Measurements from ENCODE around the gene KAZN. TPM values are rescaled to one million over a fixed set of nuclear protein-coding genes. Genes with fewer than 3 reads are reported as not detected.

Gene KAZN
- total RNA-seq, 1 experiment from 2014 or later: 6.9 TPM

DNA sequence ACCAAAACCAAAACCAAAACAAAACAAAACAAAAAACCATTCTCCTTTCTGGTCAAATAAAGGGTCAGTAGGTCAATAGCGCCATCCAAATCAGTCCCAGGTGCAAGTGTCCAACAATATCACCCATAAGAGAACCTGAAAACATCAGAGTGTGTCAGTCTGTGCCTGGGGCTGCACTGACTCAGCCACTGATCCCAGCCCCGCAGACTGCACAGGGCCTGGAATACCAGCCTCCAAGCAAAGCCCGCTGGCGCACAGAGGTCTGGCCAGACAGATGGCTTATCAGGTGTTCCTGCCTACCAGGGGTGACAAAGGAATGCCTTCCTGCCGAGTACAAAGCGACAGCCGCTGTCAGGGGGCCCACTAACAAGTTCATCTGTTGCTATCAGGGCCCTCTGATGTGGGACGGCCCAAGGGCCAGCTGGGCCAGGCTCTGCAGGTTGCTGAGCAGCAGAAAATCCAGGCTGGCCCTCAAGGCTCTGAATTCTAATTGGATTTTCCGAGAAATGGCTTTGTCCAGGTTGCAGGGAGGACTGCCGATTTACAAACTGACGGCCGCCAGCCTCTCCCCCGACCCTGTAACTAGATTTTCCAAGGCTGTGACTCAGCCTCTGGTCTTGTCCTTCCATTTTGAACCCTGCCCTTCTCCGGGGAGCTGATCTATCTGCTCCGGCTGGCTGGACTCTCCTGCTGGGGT lies 541.3 kb downstream of the KAZN start:
- Histone ChIP-seq H3K4me3 (ENCODE audit: insufficient read depth, low read depth, low read length) (no peak overlapping the region), H3K27me3 (ENCODE audit: control insufficient read depth, insufficient read depth, low read length) (no peaks in the 10 kb centered on the region; the same call in 1 of the 2 replicates), H3K36me3 (replicated peaks; ENCODE audit: control insufficient read depth, insufficient read depth, low read length) (no peaks in the 10 kb centered on the region)
- DNase-seq: peak; percentile 81

DNA sequence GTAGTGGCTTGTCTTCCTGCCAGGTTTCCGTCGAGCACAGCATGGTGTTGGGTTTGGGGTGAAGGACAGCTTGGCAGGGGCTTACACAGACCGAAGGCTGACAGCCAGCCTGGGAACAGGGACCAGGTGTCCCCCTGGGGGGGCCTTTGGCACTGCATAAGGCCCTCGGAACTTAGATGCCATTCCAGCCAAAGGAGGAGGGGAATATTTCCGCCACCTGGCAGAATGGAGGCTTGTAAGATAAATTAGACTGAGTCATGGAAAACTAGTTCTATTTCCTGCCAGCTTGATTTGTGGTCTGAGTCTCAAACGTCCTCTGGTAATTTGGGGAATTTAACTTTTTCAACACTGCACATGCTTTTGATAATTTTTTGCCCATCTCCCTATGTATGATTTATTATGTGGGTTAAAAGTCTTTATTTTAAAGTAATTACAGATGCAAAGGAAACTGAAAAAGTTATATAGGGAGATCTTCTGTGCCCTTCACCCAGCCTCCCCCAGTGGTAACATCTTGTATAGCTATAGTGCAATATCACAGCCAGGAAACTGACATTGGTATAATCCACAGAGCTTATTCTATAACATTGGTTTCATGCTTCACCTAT lies 543.6 kb downstream of the KAZN start:
- no peak overlapping the region for H3K4me3 ChIP-seq (ENCODE audit: insufficient read depth, low read depth, low read length)
- H3K36me3 ChIP-seq (replicated peaks; ENCODE audit: control insufficient read depth, insufficient read depth, low read length): no peaks in the 10 kb centered on the region
- DNase-seq: no peak
- H3K27me3 ChIP-seq (ENCODE audit: control insufficient read depth, insufficient read depth, low read length): no peaks in the 10 kb centered on the region; the same call in 1 of the 2 replicates

GRCh38 chr1:15145327-15145726 lies 546.8 kb downstream of the KAZN start:
- DNase-seq: no peak
- H3K36me3 ChIP-seq (replicated peaks; ENCODE audit: control insufficient read depth, insufficient read depth, low read length): no peaks in the 10 kb centered on the region
- peaks cover 3% of the 10 kb centered on the region; the same call in 1 of the 2 replicates for H3K27me3 ChIP-seq (ENCODE audit: control insufficient read depth, insufficient read depth, low read length)
- no peak overlapping the region for H3K4me3 ChIP-seq (ENCODE audit: insufficient read depth, low read depth, low read length)

- Histone ChIP-seq H3K36me3 (replicated peaks; ENCODE audit: control insufficient read depth, insufficient read depth, low read length) (no peaks in the 10 kb centered on the region), H3K27me3 (ENCODE audit: control insufficient read depth, insufficient read depth, low read length) (peaks cover 9% of the 10 kb centered on the region), H3K4me3 (ENCODE audit: insufficient read depth, low read depth, low read length) (no peak overlapping the region)
- DNase-seq: no peak
These were observed 547.7 kb downstream of the KAZN start for GRCh38 chr1:15146142-15146680.

DNA sequence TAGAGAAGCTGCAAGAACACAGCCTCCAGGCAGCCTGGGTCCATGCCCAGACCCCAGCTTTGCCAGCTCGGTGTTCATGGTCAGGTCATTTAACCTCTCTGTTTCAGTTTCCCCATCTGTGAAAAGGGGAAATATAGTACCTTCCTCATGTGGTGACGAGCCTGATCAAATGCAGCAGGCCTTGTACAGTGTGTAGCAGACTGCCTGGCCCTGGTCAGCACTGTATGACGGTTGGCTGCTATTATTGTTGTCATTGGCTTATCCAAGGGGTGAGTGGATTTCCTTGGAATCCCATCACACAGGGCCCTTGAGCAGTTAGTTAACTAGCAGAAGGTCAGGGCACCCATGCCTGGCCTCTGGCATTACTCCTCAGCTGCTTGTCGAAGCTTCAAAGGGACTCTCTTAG lies 548.5 kb downstream of the KAZN start:
- Histone ChIP-seq H3K36me3 (replicated peaks; ENCODE audit: control insufficient read depth, insufficient read depth, low read length) (no peaks in the 10 kb centered on the region), H3K4me3 (ENCODE audit: insufficient read depth, low read depth, low read length) (no peak overlapping the region), H3K27me3 (ENCODE audit: control insufficient read depth, insufficient read depth, low read length) (peaks cover 16% of the 10 kb centered on the region)
- DNase-seq: no peak

GRCh38 chr1:15148004-15148403 lies 549.5 kb downstream of the KAZN start:
- no peak overlapping the region for H3K4me3 ChIP-seq (ENCODE audit: insufficient read depth, low read depth, low read length)
- H3K27me3 ChIP-seq (ENCODE audit: control insufficient read depth, insufficient read depth, low read length): peaks cover 24% of the 10 kb centered on the region
- no peaks in the 10 kb centered on the region for H3K36me3 ChIP-seq (replicated peaks; ENCODE audit: control insufficient read depth, insufficient read depth, low read length)
- no peak for DNase-seq

- Histone ChIP-seq H3K36me3 (replicated peaks; ENCODE audit: control insufficient read depth, insufficient read depth, low read length) (no peaks in the 10 kb centered on the region), H3K27me3 (ENCODE audit: control insufficient read depth, insufficient read depth, low read length) (peaks cover 27% of the 10 kb centered on the region), H3K4me3 (ENCODE audit: insufficient read depth, low read depth, low read length) (no peak overlapping the region)
- DNase-seq: no peak
These were observed 550.0 kb downstream of the KAZN start for GRCh38 chr1:15148475-15148874.

DNA sequence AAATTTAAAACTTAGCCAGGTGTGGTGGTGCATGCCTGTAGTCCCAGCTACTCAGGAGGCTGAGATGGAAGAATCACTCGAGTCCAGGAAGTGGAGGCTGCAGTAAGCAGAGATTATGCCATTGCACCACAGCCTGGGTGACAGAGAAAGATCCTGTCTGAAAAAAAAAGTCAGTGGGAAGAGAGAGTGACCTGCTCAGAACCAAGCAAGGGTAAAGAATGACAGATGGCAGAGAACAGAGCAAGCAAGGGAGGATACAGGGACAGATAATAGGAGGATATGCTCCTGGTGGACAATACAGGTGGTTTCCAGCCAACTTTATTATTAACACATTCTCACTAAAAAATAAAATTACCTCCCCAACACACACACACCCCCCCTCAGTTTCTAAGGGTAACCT lies 550.5 kb downstream of the KAZN start:
- no peak overlapping the region for H3K4me3 ChIP-seq (ENCODE audit: insufficient read depth, low read depth, low read length)
- DNase-seq: no peak
- H3K27me3 ChIP-seq (ENCODE audit: control insufficient read depth, insufficient read depth, low read length): peaks cover 29% of the 10 kb centered on the region
- H3K36me3 ChIP-seq (replicated peaks; ENCODE audit: control insufficient read depth, insufficient read depth, low read length): no peaks in the 10 kb centered on the region

- Histone ChIP-seq H3K36me3 (replicated peaks; ENCODE audit: control insufficient read depth, insufficient read depth, low read length) (no peaks in the 10 kb centered on the region), H3K27me3 (ENCODE audit: control insufficient read depth, insufficient read depth, low read length) (peaks cover 40% of the 10 kb centered on the region), H3K4me3 (ENCODE audit: insufficient read depth, low read depth, low read length) (no peak overlapping the region)
- DNase-seq: no peak
These were observed 551.9 kb downstream of the KAZN start for GRCh38 chr1:15150376-15150775.

GRCh38 chr1:15151377-15151806 lies 552.9 kb downstream of the KAZN start:
- Histone ChIP-seq H3K4me3 (ENCODE audit: insufficient read depth, low read depth, low read length) (no peak overlapping the region), H3K36me3 (replicated peaks; ENCODE audit: control insufficient read depth, insufficient read depth, low read length) (no peaks in the 10 kb centered on the region), H3K27me3 (ENCODE audit: control insufficient read depth, insufficient read depth, low read length) (peaks cover 40% of the 10 kb centered on the region)
- no peak for DNase-seq

DNA sequence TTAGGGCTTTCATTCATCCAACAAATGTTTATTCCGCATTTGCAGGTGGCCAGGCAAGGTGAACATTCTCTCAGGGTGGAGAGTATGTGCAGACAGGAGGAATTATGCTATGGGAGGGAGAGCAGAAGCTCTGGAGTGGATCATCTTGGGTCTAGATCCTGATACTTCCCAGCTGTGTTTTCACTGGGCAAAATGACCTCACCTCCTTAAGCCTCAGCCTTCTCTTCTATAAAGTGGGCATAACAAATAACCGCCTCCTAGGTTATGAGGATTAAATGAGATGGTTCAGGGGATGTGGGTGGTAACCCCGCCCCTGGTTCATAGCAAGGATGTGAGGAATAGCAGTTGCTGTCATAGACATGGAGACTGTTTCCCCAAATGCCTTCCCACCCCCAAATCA lies 553.4 kb downstream of the KAZN start:
- no peak overlapping the region; the same call in 1 of the 2 replicates for H3K4me3 ChIP-seq (ENCODE audit: insufficient read depth, low read depth, low read length)
- no peaks in the 10 kb centered on the region for H3K36me3 ChIP-seq (replicated peaks; ENCODE audit: control insufficient read depth, insufficient read depth, low read length)
- H3K27me3 ChIP-seq (ENCODE audit: control insufficient read depth, insufficient read depth, low read length): peaks cover 40% of the 10 kb centered on the region
- no peak for DNase-seq

DNA sequence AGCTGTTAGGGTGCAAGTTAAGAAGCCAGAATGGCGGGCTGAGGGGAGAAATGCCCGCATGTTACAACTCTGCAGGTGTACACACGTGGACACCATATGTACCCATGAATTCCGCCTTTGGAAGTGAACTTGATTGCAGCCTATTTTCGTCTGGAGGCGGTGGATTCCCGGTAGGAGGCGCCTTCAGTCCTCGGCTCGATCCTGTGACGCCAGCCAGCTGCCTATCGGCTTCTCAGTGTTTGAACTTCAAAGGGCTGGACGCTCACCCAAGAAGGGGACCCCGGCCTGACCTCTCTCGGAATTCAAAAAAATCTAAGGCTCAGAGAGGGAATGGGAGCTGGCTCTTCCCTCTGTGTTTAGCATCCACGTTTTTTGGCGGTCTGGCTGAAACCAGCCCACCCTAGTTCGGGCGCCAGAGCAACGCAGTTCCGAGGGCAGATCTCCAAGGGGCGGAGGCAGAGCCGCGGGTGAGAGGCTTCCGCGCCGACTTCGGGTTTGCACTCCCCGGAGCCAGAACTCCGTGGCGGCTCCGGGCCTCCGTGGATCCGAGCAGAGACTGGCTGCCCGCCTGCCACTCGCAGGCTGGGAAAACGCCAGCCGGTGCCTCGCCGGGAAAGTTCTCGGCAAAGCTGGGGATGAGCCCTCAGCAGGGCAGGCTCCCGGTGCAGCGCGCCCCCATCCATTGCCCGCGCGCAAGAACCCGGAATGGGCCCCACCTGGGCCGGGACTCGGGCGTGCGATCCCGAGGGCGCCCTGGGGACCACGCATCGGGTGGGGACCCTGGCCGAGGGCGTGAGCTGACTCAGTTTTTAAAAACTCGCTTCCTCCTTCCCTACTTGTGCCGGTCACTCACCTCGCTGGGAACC lies 554.1 kb downstream of the KAZN start:
- H3K27me3 ChIP-seq (ENCODE audit: control insufficient read depth, insufficient read depth, low read length): peaks cover 39% of the 10 kb centered on the region
- H3K4me3 ChIP-seq (ENCODE audit: insufficient read depth, low read depth, low read length): peak overlapping the region; percentile 85
- DNase-seq: peak; percentile 89
- no peaks in the 10 kb centered on the region for H3K36me3 ChIP-seq (replicated peaks; ENCODE audit: control insufficient read depth, insufficient read depth, low read length)

GRCh38 chr1:15153184-15153841 lies 554.8 kb downstream of the KAZN start, which contains the start of gene TMEM51:
TSS of gene TMEM51 (plus strand) at chr1:15153747. CDS start at chr1:15215088, 61,341 bp downstream.
- peaks cover 37% of the 10 kb centered on the region for H3K27me3 ChIP-seq (ENCODE audit: control insufficient read depth, insufficient read depth, low read length)
- no peaks in the 10 kb centered on the region for H3K36me3 ChIP-seq (replicated peaks; ENCODE audit: control insufficient read depth, insufficient read depth, low read length)
- DNase-seq: peak; percentile 97
- H3K4me3 ChIP-seq (ENCODE audit: insufficient read depth, low read depth, low read length): peak within 1 kb of the TSS; percentile 85
